ENCODE results near the gene WWTR1.

Gene WWTR1

DNA sequence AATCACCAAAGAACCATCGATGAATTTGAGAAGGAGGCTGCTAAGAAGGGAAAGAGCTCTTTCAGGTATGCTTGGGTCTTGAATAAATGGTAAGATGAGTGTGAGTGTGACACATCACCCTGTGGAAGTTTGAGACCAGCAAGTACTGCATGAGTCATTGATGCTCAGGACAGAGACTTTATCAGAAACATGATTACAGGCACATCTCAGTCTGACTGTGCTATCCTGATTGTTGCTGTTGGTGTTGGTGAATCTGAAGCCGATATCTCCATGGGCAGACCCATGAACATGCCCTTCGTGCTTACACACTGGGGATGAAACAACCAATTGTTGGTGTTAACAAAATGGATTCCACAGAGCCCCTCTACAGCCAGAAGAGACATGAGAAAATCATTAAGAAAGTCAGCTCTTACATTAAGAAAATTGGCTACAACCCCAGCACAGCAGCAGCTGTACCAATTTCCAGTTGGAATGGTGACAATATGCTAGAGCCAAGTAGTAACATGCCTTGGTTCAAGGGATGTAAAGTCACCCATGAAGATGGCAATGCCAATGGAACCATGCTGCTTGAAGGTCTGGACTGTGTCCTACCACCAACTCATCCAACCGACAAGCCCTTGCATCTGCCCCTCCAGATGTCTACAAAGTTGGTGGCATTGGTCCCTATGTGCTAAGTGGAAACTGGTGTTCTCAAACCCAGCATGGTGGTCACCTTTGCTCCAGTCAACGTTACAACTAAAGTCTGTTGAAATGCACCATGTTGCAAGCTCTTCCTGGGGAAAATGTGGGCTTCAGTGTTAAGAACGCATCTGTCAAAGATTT is 162.9 kb downstream of the WWTR1 start:
- no peak for DNase-seq

DNA sequence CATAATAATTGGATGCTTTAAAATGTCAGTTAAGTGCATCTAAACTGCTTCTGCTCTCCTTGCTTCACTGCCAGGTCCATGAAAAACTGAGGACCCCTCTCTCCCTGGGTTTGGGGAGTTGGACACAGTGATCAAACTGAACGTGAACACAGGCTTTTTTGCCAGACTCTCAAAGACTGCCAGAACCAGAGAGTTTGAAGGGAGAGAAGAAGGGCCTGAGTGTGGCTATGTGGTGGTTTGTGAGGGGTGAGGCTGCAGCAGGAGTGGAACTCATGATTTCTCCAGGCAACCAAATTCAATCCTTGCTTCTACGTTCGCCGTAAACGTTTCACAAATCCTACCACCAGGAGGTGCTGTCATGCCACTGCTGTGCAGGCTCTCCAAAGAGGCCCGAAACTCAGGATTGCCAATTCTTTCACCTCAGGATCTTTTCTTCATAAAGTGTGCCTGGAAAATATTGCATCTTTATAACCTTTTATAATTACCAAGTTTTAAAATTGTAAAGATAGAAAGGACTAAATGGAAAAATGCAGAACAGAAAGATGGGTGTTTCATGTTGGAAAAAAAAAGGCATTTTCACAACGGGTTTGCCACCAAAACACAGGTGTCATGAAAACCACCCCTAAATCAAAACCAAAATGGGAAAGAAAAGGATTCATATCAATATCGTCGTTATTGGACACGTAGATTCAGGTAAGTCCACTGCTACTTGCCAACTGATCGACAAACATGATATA is 163.6 kb downstream of the WWTR1 start:
- DNase-seq: peak; percentile 22

DNA sequence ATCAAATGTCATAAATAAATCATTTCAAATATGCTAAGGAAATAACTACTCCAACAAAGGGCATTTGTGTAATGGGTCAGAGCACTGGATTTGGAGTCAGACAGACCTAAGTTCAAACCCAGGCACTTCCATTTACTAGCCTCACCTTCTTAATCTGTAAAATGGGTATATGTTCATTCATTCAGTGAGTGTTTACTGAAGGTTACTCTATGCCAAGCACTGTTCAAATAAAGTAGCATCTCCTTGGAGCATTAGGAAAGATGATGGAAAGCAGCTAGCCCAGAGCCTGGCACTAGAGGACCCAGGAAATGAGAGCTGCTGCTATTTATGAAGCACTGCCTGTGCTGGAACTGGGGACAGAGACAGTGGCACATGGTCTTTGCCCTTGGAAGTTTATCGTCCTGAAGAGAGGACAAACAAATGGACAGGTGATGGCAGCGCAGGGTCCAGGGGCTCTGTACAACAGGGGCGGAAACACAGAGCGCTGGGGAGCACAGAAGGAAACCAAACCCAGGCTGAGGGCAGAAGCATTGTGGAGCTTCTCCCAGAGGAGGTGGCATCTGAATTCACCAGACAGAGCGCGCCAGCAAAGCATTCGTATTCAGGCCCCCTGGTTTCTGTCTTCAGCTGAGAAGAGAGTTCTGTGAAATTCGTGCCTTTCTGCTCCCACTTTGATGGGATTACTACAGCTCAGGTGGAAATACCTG is 164.4 kb downstream of the WWTR1 start:
- no peak for DNase-seq

DNA sequence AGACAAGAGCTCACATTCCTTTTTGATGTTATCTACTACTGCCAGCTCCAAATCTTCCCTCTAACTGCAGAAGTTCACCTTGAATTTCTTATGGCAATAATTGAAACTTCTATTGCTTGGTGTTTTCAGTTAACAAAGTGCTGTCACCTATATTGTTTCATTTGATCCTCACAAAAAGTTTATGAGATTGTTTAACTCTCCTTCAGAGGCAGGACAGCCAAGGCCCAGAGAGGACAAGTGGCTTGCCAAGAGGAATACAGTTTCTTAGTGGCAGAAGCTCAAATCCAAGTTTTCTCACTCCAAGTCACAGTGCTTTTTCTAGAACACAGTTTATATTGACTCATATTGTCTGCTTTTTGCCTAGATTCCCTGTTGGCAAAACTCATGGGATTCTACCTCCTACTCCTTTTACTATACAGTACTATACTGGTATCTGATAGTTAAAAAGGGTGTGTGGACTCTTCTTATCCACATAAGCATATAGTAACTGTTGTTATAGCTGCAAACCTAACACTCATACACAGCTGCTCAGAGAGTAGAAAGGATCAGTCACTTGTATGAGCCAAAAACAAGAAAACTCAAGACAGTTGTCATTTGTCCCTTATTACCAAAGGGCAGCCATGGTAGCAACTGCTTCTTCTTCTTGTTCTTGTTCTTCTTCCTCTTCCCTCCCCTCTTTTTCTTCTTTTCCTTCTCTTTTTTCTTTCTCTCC is 167.4 kb downstream of the WWTR1 start:
- DNase-seq: no peak

DNA sequence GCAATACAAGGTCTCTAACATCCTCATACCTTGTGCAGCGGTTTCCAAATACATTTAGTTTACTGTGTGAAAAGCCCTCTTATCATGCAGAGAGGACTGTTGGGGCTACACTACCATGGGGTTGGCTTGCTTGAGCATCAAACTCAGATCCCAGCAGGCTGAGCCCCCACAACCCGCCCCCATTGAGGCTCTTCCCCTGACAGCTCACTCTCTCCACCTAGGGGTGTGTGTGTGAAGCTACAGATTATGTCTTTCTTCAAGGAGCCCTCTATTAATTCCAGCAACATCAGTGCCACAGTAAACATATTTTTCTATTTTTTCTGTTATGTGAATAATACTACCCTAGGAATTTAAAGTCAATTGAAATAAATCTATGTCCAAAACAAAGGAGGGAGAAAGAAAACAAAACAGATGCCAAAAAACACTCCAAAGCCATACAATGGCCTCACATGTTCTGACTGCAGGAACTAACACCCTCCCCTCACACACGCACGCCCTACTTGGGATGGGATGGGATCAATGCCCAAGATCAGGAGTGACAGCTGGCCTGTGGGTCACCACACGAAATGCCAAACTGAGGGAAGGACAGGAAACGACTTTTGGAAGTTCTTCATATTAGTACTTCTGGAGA is 168.7 kb downstream of the WWTR1 start:
- DNase-seq: no peak

DNA sequence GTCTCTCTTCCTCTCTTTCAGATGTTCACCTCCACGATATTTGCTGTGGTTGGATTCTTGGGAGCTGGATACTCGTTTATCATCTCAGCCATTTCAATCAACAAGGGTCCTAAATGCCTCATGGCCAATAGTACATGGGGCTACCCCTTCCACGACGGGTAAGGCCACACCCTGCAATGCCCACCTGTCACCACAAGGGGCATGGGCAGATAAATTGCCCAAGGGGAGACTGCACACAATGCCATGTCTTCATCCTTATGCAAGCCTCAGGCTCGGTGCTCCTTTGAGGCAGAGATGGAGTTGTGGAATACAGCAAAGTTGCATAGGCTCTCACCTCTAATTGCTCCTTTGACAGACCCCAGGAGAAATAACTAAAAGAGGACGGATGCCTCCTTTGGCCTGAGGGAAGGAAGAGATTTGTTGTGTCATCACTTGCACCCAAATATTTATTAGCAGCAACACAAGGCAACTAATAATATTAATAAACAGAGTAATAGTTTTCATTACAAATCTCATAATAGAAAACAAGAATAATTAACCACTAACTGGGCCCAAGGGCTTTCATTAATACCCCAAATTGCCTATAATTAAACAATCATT is 170.1 kb downstream of the WWTR1 start:
- no peak for DNase-seq

DNA sequence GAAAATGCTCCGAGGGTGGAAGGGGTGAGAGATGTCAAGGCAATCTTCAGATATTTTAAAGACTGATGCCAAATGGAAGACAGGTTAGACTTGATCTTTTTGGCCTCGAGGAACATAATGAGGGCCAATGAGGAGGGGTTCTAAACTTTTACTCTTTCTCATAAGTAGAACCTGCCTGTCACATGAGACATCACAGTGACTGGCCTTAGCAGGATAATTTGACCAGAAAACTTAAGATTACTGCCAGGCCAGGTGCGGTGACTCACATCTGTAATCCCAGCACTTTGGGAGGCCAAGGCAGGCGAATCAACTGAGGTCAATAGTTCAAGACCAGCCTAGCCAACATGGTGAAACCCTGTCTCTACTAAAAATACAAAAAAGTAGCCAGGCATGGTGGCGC is 171.1 kb downstream of the WWTR1 start:
- DNase-seq: no peak

DNA sequence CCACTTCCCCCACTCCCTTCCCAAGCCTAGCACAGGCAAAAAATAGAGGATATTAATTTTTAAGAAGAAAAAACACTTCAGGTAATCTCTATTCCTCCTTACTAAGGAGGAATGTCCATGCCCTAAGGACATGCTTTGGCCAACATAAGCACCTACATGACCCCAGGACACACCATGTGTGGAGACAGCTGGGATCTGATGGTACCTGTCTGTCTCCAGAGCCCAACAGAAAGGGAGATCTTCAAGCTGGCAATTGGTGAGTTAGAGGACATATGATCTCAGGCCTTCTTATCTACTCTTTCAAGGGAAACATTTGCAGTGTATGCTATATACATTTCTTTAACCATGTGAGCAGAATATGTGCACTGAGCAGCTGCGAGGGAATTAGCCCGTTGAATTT is 176.3 kb downstream of the WWTR1 start:
- no peak for DNase-seq

DNA sequence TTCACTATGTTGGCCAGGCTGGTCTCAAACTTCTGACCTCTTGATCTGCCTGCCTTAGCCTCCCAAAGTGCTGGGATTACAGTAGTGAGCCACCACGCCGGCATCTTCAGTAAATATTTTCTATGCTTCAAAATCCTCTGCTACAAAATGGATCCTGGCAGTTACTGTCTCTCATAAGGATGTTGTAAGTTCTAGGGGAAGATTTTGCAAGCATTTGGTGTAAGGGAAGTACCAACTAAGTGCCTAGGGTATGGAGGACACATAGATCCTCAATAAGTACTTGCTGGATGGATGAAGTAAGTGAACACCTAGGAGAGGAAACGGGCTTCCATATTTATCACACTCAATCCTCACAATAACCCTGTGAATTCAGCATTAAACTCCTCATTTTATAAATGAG is 176.8 kb downstream of the WWTR1 start:
- DNase-seq: no peak

DNA sequence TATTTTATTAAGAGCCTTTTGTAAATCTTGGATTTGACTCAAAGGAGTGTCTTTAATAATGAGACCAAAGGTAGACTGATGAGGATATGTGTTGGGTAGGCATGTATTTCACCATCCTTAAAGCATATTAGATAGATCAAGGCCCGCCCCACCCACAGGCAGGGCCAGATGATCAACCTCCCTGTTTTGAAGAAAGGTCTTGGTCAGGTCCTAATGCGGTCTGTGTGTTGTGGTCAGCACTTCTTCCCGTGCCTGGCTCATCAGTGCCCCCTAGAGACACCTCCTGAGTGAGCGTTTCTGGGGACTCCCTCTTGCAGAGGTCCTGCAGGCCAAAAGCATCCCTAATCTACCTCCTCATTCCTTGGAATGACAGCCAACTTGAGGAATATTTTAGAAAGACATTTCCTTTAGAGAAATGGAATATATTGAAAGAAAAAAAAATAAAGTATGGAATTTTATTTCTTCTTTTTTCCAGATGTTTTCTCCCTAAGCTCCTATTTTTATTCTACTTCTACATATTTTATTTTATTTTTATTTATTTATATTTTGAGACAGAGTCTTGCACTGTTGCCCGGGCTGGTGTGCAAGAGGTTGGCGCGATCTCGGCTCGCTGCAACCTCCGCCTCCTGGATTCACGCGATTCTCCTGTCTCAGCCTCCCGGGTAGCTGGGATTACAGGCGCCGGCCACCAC is 177.4 kb downstream of the WWTR1 start:
- peak; percentile 64 for DNase-seq

DNA sequence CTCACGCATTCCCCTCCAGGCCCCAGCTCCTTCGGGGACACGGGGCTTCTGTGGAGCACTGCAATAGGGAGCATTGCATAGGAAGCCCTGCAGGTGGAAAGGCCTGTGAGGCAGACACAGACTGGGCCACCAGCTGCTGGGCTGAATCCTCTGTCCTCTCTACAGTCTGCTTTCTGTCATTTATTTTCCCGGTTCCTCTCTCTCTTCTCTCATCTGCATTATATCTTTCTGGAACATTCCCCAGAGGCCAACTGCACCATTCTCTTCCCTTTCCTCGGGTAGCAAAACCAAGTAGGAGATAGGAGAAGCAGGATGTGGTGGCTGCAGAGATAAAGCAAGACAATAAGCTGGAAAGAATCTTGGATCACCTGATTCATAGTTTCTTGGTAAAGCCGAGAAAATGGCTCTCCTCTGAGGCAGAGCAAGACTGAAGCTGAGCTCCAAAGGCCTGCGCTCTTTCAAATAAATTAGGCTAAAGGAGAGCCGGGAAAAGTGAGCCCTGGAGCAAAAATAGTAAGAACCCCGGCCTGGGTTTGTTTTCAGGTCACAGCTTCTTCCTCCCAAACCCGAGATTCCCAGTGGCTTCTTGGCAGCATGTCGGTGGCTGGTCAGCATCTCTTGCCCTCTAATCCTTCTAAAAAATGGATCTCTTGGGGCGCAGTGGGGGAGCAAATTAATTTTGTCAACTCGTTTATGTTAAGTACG is 178.1 kb downstream of the WWTR1 start:
- DNase-seq: peak; percentile 26

DNA sequence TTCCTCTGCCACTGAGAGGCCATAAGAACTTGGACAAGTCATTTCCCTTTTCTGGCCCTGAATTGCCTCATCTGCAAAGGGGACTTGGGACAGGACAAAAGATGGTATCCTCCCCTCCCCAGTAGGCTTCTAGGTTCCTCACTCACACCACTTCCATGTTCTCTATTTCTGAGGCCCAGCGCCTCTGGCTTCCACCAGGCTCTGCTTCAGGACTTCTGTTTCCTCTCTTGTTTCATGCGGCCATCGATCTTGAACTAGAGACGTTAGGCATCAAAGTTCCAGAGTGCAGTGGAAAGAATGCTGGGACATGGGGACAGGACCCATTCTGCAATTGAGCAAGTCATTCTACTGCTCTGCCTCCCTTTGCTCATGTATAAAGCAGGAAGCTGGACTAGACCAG is 181.6 kb downstream of the WWTR1 start:
- no peak for DNase-seq

DNA sequence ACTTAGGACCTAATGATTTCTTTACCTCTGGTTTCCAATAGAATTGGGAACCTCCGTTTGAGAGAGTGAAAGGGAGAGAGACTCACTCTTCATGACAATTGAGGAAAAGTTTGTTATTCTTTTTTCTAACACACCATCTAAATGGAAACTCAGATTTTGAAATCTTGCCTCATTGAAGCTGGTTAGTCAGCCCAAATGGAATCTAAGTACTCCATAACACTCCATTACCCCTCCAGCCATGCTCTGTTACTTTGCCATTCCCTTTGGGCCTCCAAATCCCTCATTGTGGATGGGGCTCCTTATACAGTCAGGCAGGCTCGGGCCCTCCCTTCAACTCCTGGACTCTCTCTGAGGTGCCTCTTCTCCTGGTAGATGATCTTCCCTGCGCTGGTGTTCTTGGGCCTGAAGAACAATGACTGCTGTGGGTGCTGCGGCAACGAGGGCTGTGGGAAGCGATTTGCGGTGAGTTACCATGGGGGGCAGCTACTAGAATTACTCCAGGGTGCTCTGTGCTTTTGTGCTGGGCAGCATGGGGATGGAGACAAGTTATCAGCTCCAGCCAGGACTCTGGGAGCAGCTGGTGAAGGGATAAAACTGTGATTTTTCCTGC is 182.3 kb downstream of the WWTR1 start:
- DNase-seq: no peak

DNA sequence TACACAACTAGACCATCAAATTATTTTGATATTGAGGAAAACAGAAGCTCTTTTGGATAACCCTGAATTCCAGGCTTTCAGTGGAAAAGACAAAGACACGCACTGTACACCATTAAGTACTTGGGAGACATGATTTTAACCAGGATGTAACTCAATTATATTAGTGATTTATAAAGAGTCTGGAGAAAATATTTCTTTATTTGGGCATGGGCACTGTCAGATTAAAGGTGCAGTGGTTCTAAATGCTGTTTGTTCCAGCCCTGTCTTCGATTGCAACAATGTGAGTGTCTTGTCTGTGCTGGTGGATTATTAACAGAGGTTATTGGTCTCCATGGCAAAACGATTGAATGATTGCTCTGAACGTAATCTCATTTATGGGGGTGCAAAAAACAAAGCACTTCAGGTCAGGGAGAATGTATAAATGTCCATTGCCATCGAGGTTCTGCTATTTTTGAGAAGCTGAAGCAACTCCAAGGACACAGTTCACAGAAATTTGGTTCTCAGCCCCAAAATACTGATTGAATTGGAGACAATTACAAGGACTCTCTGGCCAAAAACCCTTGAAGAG is 183.5 kb downstream of the WWTR1 start, which contains the start of gene TM4SF4:
TSS of gene TM4SF4 (plus strand) at position 448 of the 568 bp plus-strand sequence. CDS start 181 bp downstream, outside the sequence.
- no peak for DNase-seq

DNA sequence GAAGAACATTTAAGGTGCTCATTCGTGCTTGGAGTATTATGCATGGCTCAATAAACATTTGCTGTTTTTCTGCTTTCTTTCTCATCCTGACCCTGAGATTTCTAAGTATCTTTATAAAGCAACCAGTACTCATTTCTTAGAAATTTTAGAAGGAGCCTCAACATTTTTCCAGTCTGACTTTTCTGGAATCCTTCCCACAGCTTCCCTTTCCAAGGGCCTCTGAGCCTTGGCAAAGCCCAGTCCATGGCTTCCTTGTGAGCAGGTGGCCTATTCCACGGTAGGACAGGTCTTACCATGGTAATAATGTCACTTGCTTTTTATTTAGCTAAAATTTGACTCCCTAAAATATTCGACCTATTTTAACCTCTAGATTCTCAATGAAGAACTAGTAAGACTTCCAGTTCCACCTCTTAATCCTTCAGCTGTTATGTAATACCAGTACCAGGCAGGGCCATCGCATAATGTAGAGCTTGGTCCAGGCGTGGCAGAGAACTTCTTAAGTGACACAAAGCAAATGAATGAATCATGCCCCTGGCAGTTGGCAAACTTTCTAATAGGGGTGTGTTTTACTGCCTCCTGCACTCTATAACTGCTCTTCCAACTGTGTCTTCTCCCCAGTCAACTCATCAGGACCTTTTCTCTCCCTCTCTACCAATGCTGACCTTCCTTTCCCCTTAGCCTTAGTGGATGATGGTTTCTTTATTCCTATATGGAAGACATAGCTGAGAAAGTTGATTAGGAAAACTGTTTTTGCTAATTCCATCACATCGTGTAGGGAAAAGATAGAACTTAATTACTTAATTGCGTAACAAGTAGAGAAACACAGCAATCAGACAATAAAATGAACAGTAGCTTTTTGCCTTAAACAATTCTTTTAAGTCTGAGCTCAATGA is 184.2 kb downstream of the WWTR1 start:
- DNase-seq: no peak

DNA sequence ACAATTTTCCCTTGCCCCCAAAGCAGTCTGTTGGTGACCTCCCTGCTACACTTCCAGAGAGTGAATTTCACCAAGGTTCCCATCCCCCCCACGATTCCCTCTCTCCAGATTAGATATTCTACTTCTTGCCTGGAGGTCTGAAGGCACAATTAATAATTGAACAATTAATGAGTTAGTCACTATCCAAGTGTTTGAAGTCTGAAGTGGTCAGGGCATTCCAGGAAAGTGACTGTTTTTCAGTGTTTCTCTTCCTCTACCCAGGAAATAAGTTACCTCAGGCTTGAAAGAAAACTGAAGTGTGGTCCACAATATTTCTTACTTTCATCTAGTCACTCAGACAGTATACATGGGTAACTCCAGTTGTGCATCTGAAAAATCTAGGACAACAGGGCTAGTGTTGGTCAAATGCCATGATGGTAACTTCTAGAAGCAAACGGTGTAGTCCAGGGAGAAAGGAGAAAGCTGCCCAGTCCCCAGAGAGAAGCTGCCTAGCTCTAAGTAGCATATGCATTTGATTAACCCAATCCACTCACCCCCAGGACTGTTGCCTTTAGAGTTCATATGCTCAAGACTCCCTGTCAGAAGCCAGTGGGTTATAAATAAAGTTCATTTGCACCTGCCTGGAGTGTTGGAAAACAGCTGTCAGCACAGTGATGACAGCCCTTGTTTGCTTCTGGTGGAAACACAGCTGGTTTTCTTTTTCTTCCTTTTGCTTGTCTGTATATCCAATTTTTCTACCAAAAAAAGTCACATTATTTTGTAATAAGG is 185.6 kb downstream of the WWTR1 start:
- peak; percentile 27 for DNase-seq

DNA sequence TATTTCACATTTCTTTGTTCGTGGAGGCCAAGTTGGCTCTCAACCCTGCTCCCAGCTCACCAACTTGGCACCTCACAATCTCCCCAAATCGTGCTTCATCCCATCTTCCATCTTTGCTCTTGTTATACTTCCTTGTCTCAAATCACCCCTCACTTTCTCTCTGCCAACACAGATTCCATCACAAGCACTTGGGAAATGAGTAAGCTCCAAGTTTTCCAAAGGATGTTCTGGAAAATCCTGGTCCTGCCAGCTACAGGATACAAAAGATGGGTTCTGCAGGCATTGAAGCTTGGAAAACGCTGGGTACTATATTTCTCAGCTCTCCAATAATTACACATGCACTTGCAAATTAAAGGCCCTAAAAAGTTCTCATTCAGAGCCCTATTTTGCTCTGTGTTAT is 187.4 kb downstream of the WWTR1 start:
- DNase-seq: no peak

All from right kidney (tissue), 1 donor.